Measurements from ENCODE around the gene DPP8. TPM values are rescaled to one million over a fixed set of nuclear protein-coding genes. Genes with fewer than 3 reads are reported as not detected.

Gene DPP8
- total RNA-seq, 1 experiment from 2014 or later: 29.6 TPM

GRCh38 chr15:65423150-65423975 lies 94.1 kb downstream of the DPP8 start:
- intact Hi-C loops (cut with micrococcal nuclease; ENCODE audit: unreplicated experiment): no loop called here
- BruUV-seq (replicated peaks): no TSS peak
- ChIA-PET CTCF (no interaction called here), POLR2A (ENCODE audit: low non-redundant PET) (no interaction called here)
- DNase-seq (ENCODE audit: low spot score): no peak
- Histone ChIP-seq H3K4me3 (ENCODE audit: low read depth, low read length, poor library complexity, severe bottlenecking) (peak overlapping the region; percentile 33), H3K27me3 (replicated peaks; ENCODE audit: insufficient read depth, low read depth, low read length, poor library complexity) (no peaks in the 10 kb centered on the region), H3K9me3 (ENCODE audit: low read depth, low read length, poor library complexity, severe bottlenecking) (no peaks in the 10 kb centered on the region), H3K36me3 (ENCODE audit: insufficient read depth, low read length, poor library complexity, severe bottlenecking) (no peaks in the 10 kb centered on the region), H3K27ac (ENCODE audit: low read depth, low read length, poor library complexity, severe bottlenecking) (no peak overlapping the region), H3K4me1 (ENCODE audit: insufficient read depth, low read length, poor library complexity, severe bottlenecking) (peaks cover 18% of the 10 kb centered on the region)
- TF ChIP-seq EZH2 (IDR thresholded peaks at IDR 0.05; ENCODE audit: borderline replicate concordance, low read depth, low read length, poor library complexity, severe bottlenecking) (no peak), CTCF (conservative IDR thresholded peaks at IDR 0.05; ENCODE audit: low read depth, low read length) (no peak)

GRCh38 chr15:65421360-65422215 lies 95.9 kb downstream of the DPP8 start:
- POLR2A ChIA-PET (ENCODE audit: low non-redundant PET): interaction anchor here (0.6 kb wide), 2 partner anchors 11 to 17 kb away, joined by 5 to 7 read pairs; no protein-coding TSS in a partner anchor
- CTCF ChIA-PET: no interaction called here
- peak; percentile 58 for DNase-seq (ENCODE audit: low spot score)
- no TSS peak for BruUV-seq (replicated peaks)
- TF ChIP-seq EZH2 (IDR thresholded peaks at IDR 0.05; ENCODE audit: borderline replicate concordance, low read depth, low read length, poor library complexity, severe bottlenecking) (no peak), CTCF (conservative IDR thresholded peaks at IDR 0.05; ENCODE audit: low read depth, low read length) (no peak)
- no peak overlapping the region for H3K27ac ChIP-seq (ENCODE audit: low read depth, low read length, poor library complexity, severe bottlenecking)
- H3K4me3 ChIP-seq (ENCODE audit: low read depth, low read length, poor library complexity, severe bottlenecking): peak overlapping the region; percentile 63
- H3K27me3 ChIP-seq (replicated peaks; ENCODE audit: insufficient read depth, low read depth, low read length, poor library complexity): no peaks in the 10 kb centered on the region
- H3K36me3 ChIP-seq (ENCODE audit: insufficient read depth, low read length, poor library complexity, severe bottlenecking): no peaks in the 10 kb centered on the region
- no peaks in the 10 kb centered on the region for H3K9me3 ChIP-seq (ENCODE audit: low read depth, low read length, poor library complexity, severe bottlenecking)
- intact Hi-C loops (cut with micrococcal nuclease; ENCODE audit: unreplicated experiment): no loop called here
- H3K4me1 ChIP-seq (ENCODE audit: insufficient read depth, low read length, poor library complexity, severe bottlenecking): peaks cover 28% of the 10 kb centered on the region

- H3K4me1 ChIP-seq (ENCODE audit: insufficient read depth, low read length, poor library complexity, severe bottlenecking): peaks cover 34% of the 10 kb centered on the region
- ChIA-PET POLR2A (ENCODE audit: low non-redundant PET) (interaction anchor here (0.6 kb wide), 1 partner anchor 16 kb away, joined by 5 read pairs; no protein-coding TSS in a partner anchor), CTCF (no interaction called here)
- no peaks in the 10 kb centered on the region for H3K36me3 ChIP-seq (ENCODE audit: insufficient read depth, low read length, poor library complexity, severe bottlenecking)
- no peaks in the 10 kb centered on the region for H3K27me3 ChIP-seq (replicated peaks; ENCODE audit: insufficient read depth, low read depth, low read length, poor library complexity)
- intact Hi-C loops (cut with micrococcal nuclease; ENCODE audit: unreplicated experiment): no loop called here
- TF ChIP-seq CTCF (conservative IDR thresholded peaks at IDR 0.05; ENCODE audit: low read depth, low read length) (no peak), EZH2 (IDR thresholded peaks at IDR 0.05; ENCODE audit: borderline replicate concordance, low read depth, low read length, poor library complexity, severe bottlenecking) (no peak)
- no peaks in the 10 kb centered on the region for H3K9me3 ChIP-seq (ENCODE audit: low read depth, low read length, poor library complexity, severe bottlenecking)
- H3K4me3 ChIP-seq (ENCODE audit: low read depth, low read length, poor library complexity, severe bottlenecking): no peak overlapping the region
- BruUV-seq (replicated peaks): no TSS peak
- DNase-seq (ENCODE audit: low spot score): no peak
- H3K27ac ChIP-seq (ENCODE audit: low read depth, low read length, poor library complexity, severe bottlenecking): no peak overlapping the region
These were observed 96.5 kb downstream of the DPP8 start for GRCh38 chr15:65420975-65421359.
